ENCODE data around the gene SLCO1A2.
"Not testable (repeated sequence)": the region's sequence is repeated elsewhere in the genome, so short reads cannot be mapped to it uniquely, and the experiment has no call there.

SLCO1A2 gene, protein sequence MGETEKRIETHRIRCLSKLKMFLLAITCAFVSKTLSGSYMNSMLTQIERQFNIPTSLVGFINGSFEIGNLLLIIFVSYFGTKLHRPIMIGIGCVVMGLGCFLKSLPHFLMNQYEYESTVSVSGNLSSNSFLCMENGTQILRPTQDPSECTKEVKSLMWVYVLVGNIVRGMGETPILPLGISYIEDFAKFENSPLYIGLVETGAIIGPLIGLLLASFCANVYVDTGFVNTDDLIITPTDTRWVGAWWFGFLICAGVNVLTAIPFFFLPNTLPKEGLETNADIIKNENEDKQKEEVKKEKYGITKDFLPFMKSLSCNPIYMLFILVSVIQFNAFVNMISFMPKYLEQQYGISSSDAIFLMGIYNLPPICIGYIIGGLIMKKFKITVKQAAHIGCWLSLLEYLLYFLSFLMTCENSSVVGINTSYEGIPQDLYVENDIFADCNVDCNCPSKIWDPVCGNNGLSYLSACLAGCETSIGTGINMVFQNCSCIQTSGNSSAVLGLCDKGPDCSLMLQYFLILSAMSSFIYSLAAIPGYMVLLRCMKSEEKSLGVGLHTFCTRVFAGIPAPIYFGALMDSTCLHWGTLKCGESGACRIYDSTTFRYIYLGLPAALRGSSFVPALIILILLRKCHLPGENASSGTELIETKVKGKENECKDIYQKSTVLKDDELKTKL

DNA sequence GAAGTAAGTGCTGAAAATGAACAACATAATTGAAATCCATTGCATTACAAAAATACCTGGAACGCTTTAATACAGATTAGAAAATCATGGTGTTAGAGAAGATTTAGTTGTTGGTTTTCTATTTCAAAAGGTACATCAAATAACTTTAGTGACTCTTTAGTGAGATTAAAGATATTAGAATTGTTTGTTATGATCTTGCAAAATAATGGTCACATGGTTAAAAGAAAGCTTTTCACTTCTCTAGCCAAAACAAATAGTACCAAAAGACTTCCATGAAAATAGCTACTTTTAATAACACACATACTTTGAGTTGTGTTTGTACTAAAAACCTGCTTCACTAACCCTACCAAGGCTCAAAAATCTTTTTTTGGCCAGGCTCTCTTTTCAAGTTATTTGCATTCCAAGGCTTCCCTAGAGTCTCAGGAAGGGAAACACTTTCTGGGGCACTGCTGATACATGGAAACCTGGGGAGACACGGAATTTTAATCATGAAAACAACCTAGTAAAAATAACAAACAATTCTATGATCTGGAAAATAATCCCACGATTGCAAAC lies at the start of gene SLCO1A2:
Gene SLCO1A2 (minus strand): TSS at position 147 of the 555 bp plus-strand sequence. CDS start 270 bp downstream, outside the sequence.
- DNase-seq = no peak

- DNase-seq = no peak
These were observed 49.5 kb upstream of the SLCO1A2 start for GRCh38 chr12:21384261-21384660.

DNA sequence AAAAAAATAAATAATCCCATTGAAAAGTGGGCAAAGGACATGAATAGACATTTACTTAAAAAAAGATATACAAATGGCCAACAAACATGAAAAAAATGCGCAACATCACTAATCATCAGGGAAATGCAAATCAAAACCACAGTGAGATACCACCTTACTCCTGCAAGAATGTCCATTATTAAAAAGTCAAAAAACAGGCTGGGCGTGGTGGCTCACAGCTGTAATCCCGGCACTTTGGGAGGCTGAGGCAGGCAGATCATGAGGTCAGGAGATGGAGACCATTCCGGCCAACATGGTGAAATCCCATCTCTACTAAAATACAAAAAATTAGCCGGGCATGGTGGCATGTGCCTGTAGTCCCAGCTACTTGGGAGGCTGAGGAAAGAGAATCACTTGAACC lies 46.6 kb upstream of the SLCO1A2 start:
- DNase-seq = not testable (repeated sequence)

DNA sequence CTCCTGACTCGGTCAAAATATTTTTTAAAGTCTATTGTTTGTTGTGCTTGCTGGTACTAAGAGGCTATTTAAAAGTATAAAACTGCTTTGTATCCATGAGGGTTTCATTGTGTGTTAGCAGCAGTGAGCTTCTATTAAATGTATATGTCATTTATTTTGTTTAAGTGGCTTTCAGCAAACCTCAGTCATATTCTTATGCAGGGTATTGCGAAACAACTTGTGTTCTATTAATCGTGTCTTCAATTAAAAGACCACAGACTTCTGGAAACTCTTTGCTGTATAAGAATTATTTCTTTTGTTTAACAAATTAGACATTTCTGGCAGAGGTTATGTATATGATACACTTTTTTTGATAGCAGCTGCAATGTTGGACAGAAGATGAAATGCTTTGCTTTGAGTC lies 44.5 kb upstream of the SLCO1A2 start:
- DNase-seq = no peak

- no peak for DNase-seq
These were observed 37.9 kb upstream of the SLCO1A2 start, which contains the start of gene IAPP for GRCh38 chr12:21372602-21373001. Gene IAPP (plus strand): TSS chr12:21372902. CDS start chr12:21373352, 450 bp downstream.

GRCh38 chr12:21370845-21371449 lies 36.2 kb upstream of the SLCO1A2 start:
- DNase-seq = no peak

- no peak for DNase-seq
These were observed 34.6 kb upstream of the SLCO1A2 start for GRCh38 chr12:21369141-21369980.

DNA sequence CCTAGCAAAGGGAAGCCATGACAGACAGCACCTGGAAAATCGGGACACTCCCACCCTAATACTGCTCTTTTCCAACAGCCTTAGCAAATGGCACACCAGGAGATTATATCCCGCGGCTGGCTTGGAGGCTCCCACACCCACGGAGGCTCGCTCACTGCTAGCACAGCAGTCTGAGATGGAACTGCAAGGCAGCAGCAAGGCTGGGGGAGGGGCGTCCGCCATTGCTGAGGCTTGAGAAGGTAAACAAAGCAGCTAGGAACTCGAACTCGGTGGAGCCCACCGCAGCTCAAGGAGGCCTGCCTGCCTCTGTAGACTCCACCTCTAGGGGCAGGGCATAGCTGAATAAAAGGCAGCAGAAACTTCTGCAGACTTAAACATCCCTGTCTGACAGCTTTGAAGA lies 25.9 kb upstream of the SLCO1A2 start:
- not testable (repeated sequence) for DNase-seq

- DNase-seq = no peak
These were observed 19.9 kb upstream of the SLCO1A2 start for GRCh38 chr12:21354641-21355040.

DNA sequence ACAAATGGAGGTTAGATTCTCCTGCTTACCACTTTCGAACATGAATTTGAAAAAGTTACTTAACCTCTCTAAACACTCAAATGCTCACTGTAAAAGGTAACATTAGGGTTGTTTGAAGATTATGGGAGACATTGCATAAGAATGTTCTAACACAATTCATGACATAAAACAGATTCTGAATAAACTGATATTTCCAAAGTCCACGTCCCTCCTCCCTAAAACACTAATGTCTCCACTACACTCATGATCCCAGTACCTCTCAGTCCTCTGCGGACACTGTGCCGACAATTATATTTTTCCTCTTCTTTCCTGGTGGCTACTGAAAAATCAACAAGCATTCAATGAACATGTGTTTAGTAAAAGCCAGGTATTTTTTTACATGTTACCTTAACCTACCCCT lies 19.2 kb upstream of the SLCO1A2 start:
- DNase-seq = no peak

GRCh38 chr12:21353487-21353886 lies 18.8 kb upstream of the SLCO1A2 start:
- no peak for DNase-seq

DNA sequence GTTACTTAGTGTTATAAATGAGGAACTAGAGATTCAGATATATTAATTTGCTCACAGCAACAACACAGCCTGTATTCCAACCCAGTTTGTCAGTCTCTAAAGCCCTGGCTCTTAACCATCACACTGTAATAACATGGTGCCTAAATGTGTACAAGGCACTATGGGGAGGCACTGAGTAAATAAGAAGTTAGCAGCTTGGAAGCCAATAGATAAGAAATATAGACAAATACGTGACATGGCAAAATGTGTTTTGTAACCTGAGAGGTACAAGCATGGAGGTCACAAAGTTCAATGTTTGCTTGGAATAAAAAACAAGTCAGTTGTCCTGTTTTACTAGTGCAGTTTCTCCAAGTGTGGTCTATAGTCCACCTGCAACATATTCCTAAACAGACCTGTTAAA lies 16.3 kb upstream of the SLCO1A2 start:
- DNase-seq = peak in 2 of 3 experiments; percentile 14 to 59

GRCh38 chr12:21346542-21347205 lies 12.0 kb upstream of the SLCO1A2 start:
- DNase-seq = no peak

GRCh38 chr12:21343636-21344035 lies 8.9 kb upstream of the SLCO1A2 start:
- DNase-seq = no peak

GRCh38 chr12:21341769-21342168 lies 7.1 kb upstream of the SLCO1A2 start:
- no peak for DNase-seq

GRCh38 chr12:21340403-21340802 lies 5.7 kb upstream of the SLCO1A2 start:
- DNase-seq = no peak

DNA sequence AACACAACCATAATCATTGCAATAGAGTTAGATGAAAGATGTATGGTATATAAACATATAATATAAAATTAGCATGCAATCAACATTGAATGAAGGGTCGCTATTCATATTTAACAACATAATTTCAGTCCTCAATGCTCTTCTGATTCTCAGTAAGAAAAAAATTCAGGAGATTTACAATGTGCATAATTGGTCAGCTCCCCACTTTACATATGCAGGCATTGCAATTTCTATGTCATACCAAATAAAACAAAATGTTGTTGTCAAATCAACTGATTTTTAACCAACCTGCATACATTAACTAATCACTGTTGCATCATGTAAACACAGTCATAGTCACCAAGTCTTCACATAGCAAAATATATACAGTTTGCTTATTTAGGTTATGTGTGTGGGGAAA lies 5.2 kb upstream of the SLCO1A2 start:
- no peak for DNase-seq

DNA sequence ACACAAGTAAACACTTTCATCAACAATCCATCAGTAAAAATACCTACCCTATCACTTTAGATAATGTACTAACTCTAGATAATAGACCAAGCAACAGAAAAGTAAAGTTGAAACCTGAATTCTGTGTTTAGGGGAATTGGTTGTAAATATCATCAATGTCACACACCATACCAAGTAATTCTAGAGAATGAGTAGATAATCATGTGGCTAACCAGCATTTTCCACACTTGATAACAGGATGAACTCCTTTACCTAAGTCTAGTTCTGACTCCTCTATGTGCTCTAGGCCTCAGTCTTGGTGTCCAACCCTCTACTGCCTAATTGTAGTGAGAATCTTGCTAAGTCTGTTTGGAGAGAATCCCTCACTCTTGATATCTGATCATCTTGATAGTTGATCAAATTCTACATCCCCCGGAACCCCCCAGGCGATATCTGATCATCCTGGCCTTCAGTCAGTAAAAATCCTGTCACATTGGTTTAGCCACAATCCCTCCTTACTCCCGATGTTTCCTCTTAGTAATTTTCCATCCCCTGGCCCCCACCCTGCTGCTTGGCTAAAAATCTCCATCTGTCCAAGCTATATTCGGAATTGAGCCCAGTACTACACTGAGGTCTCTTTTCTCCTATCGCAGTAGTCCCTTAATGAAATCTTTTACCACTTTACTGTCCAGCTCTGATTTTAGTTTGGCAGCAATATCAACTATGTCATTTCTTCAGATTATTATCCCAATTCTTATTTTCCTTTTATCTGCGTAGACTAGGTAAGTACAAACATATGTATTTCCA lies 3.4 kb upstream of the SLCO1A2 start:
- DNase-seq = no peak

DNA sequence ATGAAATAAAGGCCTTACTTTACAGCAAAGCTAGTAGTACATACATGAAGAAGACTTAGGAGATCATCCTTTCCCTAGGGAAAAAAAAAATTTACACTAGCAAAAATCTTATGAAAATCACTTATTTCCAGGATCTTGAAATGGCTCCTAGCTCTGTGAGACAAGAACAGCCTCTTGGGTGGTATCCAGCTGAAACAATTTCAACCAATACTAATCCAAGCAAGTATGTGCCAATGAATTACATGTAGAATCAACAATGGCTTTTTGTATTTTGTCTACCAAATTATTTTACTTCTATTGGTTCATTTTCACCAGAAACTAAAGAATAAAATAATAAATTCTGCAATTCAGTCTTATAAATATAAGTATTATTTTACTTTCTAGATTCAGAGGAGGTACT lies 2.7 kb upstream of the SLCO1A2 start:
- no peak for DNase-seq

- DNase-seq = peak in 1 of 3 experiments; percentile 40
These were observed 1.9 kb upstream of the SLCO1A2 start for GRCh38 chr12:21336656-21337055.

- DNase-seq = peak in 2 of 3 experiments; percentile 32 to 35
These were observed 3.9 kb downstream of the SLCO1A2 start for GRCh38 chr12:21330682-21331253.
